Suprapubic skin (tissue), 3 donors: ENCODE data around the gene DGKB.

Source experiments
- EP300 ChIP-seq: sonication (generic); formaldehyde crosslinking; IDR thresholded peaks from one replicate; pipeline ENCODE4 v1.6.1; 2017; ENCODE audit warnings: antibody characterized with exemption
- POLR2A ChIP-seq, 2 donors: fragments of 450-650 bp; IDR thresholded peaks; one replicate each; pipeline ENCODE4 v1.6.1; 2017; ENCODE audit warnings: antibody characterized with exemption in 2 of 2, mild to moderate bottlenecking in 2 of 2, moderate library complexity in 2 of 2
- TF ChIP-seq, protein P1 (sequence below), 2 donors: fragments of 200-600 bp in 1 of 2; fragments of 450-650 bp in 1 of 2; sonication (generic) in 1 of 2; IDR thresholded peaks; one replicate each; pipeline ENCODE4 v1.5.1; 2016 to 2019; ENCODE audit warnings: antibody characterized with exemption in 2 of 2, mild to moderate bottlenecking in 1 of 2, moderate library complexity in 1 of 2

DNA sequence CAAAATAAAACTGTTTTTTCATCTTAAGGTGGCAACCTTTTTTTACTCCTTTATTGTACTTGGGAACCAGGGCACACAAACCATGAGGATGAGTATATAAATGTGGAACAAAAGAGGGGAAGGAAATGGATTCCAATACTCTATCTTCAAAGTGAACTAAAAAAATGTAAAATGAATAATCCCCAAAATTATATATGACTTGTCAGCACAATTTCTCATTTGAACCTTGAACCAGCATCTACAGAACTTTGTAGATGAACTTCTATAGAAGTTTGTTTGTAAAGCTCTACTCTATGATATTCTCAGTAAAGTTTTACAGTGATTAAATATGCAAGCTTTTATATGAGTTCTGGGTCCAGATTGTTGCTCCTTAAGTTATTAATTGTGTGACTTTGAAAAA is 694.8 kb downstream of the DGKB start:
- TF ChIP-seq EP300 (no peak), POLR2A (IDR thresholded peaks at IDR 0.05) (no peak)
- TF ChIP-seq, protein P1, sequence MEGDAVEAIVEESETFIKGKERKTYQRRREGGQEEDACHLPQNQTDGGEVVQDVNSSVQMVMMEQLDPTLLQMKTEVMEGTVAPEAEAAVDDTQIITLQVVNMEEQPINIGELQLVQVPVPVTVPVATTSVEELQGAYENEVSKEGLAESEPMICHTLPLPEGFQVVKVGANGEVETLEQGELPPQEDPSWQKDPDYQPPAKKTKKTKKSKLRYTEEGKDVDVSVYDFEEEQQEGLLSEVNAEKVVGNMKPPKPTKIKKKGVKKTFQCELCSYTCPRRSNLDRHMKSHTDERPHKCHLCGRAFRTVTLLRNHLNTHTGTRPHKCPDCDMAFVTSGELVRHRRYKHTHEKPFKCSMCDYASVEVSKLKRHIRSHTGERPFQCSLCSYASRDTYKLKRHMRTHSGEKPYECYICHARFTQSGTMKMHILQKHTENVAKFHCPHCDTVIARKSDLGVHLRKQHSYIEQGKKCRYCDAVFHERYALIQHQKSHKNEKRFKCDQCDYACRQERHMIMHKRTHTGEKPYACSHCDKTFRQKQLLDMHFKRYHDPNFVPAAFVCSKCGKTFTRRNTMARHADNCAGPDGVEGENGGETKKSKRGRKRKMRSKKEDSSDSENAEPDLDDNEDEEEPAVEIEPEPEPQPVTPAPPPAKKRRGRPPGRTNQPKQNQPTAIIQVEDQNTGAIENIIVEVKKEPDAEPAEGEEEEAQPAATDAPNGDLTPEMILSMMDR (IDR thresholded peaks at IDR 0.05), result no peak
